HG02970 (cell line): ENCODE measurements around the gene TRIM36.

Source experiments
- ATAC-seq: cut with Tn5 transposase; IDR thresholded peaks from one replicate; pipeline ENCODE4 v1.9.1; 2021; ENCODE audit warnings: mild to moderate bottlenecking, moderate library complexity, moderate number of reproducible peaks; ENCODE audit not compliant: unreplicated experiment, low FRiP score

The TRIM36 gene

GRCh38 chr5:115166744-115167393 lies 2.8 kb downstream of the TRIM36 start:
- ATAC-seq, result no peak

DNA sequence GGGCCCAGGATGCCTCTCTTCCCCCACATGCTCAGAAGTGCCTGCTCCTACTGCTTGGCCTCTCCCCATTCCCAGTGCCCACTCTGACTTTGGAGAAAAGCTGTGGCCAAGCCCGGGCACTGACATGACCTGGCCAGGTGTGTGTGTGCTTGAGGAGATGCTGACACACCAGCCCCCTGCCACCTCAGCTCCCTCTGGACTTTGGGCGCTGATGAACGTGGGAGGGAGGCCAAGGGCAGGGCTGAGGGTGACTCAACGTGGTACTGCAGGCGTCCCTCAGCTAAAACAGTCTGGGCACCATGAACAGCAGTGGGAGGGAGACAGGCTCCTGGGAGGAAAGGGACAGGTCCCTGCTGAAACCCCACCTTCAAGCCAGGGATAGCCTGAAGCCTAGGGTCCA lies 3.9 kb downstream of the TRIM36 start:
- ATAC-seq, result no peak

- ATAC-seq, result no peak
Measured at GRCh38 chr5:115160975-115161475, 8.7 kb downstream of the TRIM36 start.

GRCh38 chr5:115151208-115151805 lies 18.4 kb downstream of the TRIM36 start:
- no peak for ATAC-seq

DNA sequence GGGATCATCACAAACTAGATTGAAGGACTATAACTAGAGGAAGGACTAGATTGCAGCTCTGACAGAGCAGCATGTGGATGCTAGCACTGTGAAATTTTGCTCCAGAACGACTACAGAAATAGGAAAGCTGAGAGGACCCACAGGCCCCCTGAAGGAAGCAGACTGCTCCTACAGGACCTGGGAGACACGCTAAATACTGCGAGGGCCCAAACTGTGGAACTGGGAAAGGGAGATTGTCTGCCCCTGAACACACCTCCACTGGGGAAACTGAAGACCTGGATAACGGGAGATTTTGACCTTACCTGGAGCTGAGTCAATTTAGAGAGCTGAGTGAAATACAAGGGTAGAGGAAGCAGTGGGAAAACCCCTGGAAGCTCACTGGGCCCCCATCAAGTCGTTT lies 19.2 kb downstream of the TRIM36 start:
- no peak for ATAC-seq

DNA sequence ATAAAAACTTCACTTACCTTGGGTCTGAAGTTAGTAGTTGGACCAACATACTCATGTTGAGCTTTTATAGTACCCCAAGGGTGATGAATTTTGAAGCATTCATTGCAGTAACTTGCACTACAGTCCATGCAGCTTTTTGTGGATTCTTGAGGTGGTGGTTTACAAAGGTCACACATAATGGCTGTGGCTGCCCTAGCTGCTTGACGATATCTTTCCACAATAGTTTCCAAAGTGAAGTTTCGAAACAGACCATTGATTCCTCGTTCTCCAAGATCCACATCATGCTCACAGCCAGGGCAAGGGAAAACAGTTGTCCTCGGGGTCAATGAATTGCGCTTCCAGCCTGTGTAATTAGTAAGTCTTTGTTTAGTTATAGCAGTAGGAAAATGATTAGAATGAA lies 22.7 kb downstream of the TRIM36 start:
- ATAC-seq, result no peak

GRCh38 chr5:115136294-115136693 lies 33.4 kb downstream of the TRIM36 start:
- no peak for ATAC-seq

DNA sequence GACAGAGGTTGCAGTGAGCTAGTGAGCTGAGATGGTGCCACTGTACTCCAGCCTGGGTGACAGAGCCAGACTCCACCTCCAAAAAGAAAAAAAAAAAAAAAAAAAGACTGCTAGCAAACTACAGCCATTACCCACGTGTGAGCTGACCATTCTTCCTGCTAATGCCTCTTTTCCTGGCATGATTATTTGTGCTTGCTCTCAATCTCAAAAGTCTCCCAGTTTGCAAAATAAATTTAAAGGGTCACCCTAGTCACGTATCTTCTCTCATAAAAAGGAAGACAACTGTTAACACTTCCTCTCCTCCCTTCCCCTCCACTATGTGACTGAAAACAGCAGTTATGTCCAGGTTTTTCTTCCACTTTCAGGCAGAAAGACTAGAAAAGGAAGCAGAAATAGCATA lies 37.2 kb downstream of the TRIM36 start:
- no peak for ATAC-seq

- ATAC-seq, result no peak
Measured at GRCh38 chr5:115126303-115126702, 43.4 kb downstream of the TRIM36 start.

- ATAC-seq, result no peak
Measured at GRCh38 chr5:115124741-115125140, 45.0 kb downstream of the TRIM36 start.

- ATAC-seq, result no peak
Measured at GRCh38 chr5:115116001-115116400, 53.7 kb downstream of the TRIM36 start.

DNA sequence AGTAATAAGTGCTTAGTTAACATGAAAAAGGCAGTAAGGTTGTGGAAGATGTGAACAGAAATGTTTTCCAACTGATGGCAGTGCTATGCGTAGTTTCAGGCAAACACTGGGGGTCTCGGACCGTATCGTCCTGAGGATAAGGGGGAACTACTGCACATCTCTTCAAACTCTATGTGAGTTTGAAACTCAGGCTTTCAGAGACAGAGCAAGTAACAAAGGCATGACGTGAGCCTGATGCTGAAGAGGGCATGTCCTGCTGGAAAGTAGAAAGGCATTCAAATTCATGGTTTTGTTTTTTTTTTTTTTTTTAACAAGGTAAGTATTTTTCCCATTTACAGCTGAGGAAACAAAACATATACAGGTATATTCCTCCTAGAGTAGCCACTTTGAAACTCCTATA lies 59.9 kb downstream of the TRIM36 start:
- ATAC-seq, result no peak

GRCh38 chr5:115109356-115109755 lies 60.4 kb downstream of the TRIM36 start:
- ATAC-seq, result no peak

- ATAC-seq, result no peak
Measured at GRCh38 chr5:115100319-115100955, 69.3 kb downstream of the TRIM36 start.

GRCh38 chr5:115098041-115098702 lies 71.5 kb downstream of the TRIM36 start:
- no peak for ATAC-seq

- no peak for ATAC-seq
Measured at GRCh38 chr5:115097236-115097635, 72.5 kb downstream of the TRIM36 start.

DNA sequence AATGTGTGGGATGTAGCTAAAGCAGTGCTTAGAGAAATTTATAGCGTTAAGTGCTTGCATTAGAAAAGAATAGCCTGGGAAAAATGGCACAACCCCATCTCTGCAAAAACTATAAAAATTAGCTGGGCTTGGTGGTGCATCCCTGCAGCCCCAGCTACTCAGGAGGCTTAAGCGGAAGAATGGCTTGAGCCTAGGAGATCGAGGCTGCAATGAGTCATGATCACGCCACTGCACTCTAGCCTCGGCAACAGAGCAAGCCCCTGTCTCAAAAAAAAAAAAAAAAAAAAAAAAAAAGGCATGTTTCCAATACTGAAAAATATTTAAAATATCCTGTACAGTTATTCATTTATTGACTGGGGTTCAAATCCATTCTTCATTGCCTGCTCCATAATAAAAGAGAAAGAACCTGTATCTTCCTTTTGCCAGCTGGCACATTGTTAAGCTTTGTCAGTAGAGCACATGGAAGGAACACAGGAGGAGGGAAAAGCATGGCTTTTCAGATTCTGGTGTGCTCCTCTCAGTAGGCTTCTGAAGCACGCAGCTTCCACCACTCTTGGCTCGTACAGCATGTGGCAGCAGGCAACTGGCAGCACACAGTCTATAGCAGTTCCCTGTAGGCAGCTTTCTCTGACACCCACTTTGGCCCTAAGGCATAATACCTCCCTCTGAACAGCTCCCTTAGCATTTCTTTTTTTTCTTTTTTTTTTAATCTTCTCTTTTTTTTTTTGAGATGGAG lies 73.5 kb downstream of the TRIM36 start:
- no peak for ATAC-seq

DNA sequence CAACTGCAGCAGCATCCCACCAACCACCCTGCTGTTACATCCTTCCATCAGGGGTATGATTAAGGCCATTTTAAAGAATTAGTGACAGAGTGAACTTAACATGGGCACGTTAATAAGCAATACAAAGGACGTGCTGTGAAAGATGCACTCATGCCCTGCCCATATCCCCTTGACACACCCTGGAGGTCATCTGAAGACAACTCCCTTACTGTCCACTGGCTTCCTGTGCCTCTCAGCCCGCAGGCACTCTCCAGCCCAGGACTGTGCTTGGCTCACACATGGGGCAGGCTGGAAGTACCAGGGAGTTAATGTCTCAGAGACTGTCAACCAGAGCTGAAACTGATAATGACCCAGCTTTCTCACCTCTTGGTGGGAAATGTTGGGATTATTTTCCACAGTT lies 81.8 kb downstream of the TRIM36 start:
- no peak for ATAC-seq

- ATAC-seq, result no peak
Measured at GRCh38 chr5:115086473-115086872, 83.2 kb downstream of the TRIM36 start.

DNA sequence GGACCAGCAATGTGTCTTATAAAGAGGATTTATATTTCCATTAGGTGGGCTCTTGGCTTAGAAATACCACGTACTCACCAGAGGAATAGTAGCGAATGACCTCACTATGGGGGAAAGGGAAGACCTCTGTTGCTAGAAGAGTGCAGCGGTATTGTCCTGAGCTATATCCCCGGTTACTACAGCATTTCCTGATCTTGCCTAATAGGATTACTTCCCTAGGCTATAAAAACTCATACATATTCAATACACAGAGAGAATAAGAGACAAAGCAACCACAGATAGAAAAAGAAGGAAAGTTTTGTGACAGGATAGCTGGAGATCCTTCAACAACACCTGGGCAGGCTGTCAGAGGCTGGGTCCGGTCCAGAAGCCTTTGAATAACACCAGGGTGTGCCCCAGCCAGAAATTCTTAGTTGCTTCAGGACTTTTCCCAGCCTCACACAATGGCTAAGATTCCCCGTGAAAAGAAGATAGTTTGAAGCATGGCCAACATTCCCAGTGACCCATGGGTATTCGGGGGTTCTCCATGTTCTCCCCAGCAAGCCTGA lies 85.4 kb downstream of the TRIM36 start:
- ATAC-seq, result no peak
